MM.1S (cell line): ENCODE measurements around the gene HOXB2.

Experiments
- DNase-seq: peaks from one replicate; pipeline ENCODE4 v3.0.0-alpha.2; 2015
- H2AFZ ChIP-seq: fragments of 300-600 bp; sonication (generic); 2 replicates; pipeline ENCODE4 v1.6.0; 2016; ENCODE audit warnings: antibody characterized with exemption, low read length
- H3F3A ChIP-seq: fragments of 300-600 bp; sonication (generic); 2 replicates; pipeline ENCODE4 v1.6.1; 2016; ENCODE audit warnings: mild to moderate bottlenecking, antibody characterized with exemption, low read length, moderate library complexity, mixed read lengths; ENCODE audit not compliant: insufficient read depth
- H3K27ac ChIP-seq: fragments of 300-600 bp; sonication (generic); 2 replicates; pipeline ENCODE4 v1.5.1; 2016; ENCODE audit warnings: mild to moderate bottlenecking, low read length
- H3K27me3 ChIP-seq: fragments of 300-600 bp; sonication (generic); replicated peaks from 2 replicates; pipeline ENCODE4 v1.6.0; 2016; ENCODE audit warnings: low read length; ENCODE audit not compliant: insufficient read depth
- H3K36me3 ChIP-seq: fragments of 300-600 bp; sonication (generic); replicated peaks from 2 replicates; pipeline ENCODE4 v1.6.1; 2016; ENCODE audit warnings: mild to moderate bottlenecking, low read length, mixed read lengths; ENCODE audit not compliant: insufficient read depth
- H3K4me1 ChIP-seq: fragments of 300-600 bp; sonication (generic); 2 replicates; pipeline ENCODE4 v1.6.1; 2016; ENCODE audit warnings: low read length, mixed read lengths
- H3K4me2 ChIP-seq: fragments of 300-600 bp; sonication (generic); 2 replicates; pipeline ENCODE4 v1.6.0; 2016; ENCODE audit warnings: low read depth, low read length
- H3K4me3 ChIP-seq: fragments of 300-600 bp; sonication (generic); 2 replicates; pipeline ENCODE4 v1.5.1; 2016; ENCODE audit warnings: low read length, mixed read lengths
- H3K79me2 ChIP-seq: fragments of 300-600 bp; sonication (generic); 2 replicates; pipeline ENCODE4 v1.6.1; 2016; ENCODE audit warnings: mixed run types, low read length, mixed read lengths
- H3K9ac ChIP-seq: fragments of 300-600 bp; sonication (generic); 2 replicates; pipeline ENCODE4 v1.6.1; 2016; ENCODE audit warnings: low read length, mixed read lengths
- H3K9me2 ChIP-seq: fragments of 300-600 bp; sonication (generic); replicated peaks from 2 replicates; pipeline ENCODE4 v1.6.1; 2016; ENCODE audit warnings: mild to moderate bottlenecking, low read length, mixed read lengths; ENCODE audit not compliant: insufficient read depth
- H3K9me3 ChIP-seq: fragments of 300-600 bp; sonication (generic); replicated peaks from 2 replicates; pipeline ENCODE4 v1.6.1; 2016; ENCODE audit warnings: mild to moderate bottlenecking, low read length, mixed read lengths; ENCODE audit not compliant: insufficient read depth
- H4K20me1 ChIP-seq: fragments of 300-600 bp; sonication (generic); 2 replicates; pipeline ENCODE4 v1.6.1; 2016; ENCODE audit warnings: mild to moderate bottlenecking, low read length, moderate library complexity, mixed read lengths; ENCODE audit not compliant: insufficient read depth
- CTCF ChIP-seq: fragments of 300-600 bp; sonication (generic); IDR thresholded peaks from 2 replicates; pipeline ENCODE4 v1.5.1; 2016; ENCODE audit warnings: antibody characterized with exemption, low read length, mixed read lengths
- EZH2 ChIP-seq: fragments of 300-600 bp; sonication (generic); optimal IDR thresholded peaks from 2 replicates; pipeline ENCODE3; 2017; ENCODE audit warnings: low read depth, mild to moderate bottlenecking, antibody characterized with exemption, low read length, mixed read lengths
- EZH2phosphoT487 ChIP-seq: fragments of 300-600 bp; sonication (generic); IDR thresholded peaks from 2 replicates; pipeline ENCODE4 v1.6.1; 2018; ENCODE audit warnings: antibody characterized with exemption, low read length

Gene HOXB2

GRCh38 chr17:48564188-48565021 lies 19.5 kb upstream of the HOXB2 start:
- Histone ChIP-seq H4K20me1 (no peaks in the 10 kb centered on the region), H3K27ac (no peak overlapping the region), H3K79me2 (0 out of 2 replicates have a peak, but pooled peaks cover 3% of the 10 kb centered on the region), H3K27me3 (no peaks in the 10 kb centered on the region), H3K9ac (no peak overlapping the region), H3K9me2 (no peaks in the 10 kb centered on the region), H3K4me1 (no peaks in the 10 kb centered on the region), H3K36me3 (no peaks in the 10 kb centered on the region), H3K4me2 (no peak overlapping the region), H3F3A (no peaks in the 10 kb centered on the region), H3K4me3 (no peak overlapping the region), H2AFZ (no peak overlapping the region), H3K9me3 (no peaks in the 10 kb centered on the region)
- no peak for DNase-seq
- TF ChIP-seq EZH2phosphoT487 (no peak), EZH2 (no peak), CTCF (no peak)

GRCh38 chr17:48563867-48564187 lies 18.9 kb upstream of the HOXB2 start:
- Histone ChIP-seq H3F3A (no peaks in the 10 kb centered on the region), H4K20me1 (no peaks in the 10 kb centered on the region), H3K27me3 (no peaks in the 10 kb centered on the region), H3K79me2 (0 out of 2 replicates have a peak, but pooled peaks cover 3% of the 10 kb centered on the region), H3K4me1 (no peaks in the 10 kb centered on the region), H3K9ac (no peak overlapping the region), H3K4me2 (no peak overlapping the region), H3K36me3 (no peaks in the 10 kb centered on the region), H2AFZ (no peak overlapping the region), H3K9me2 (no peaks in the 10 kb centered on the region), H3K4me3 (no peak overlapping the region), H3K27ac (no peak overlapping the region), H3K9me3 (no peaks in the 10 kb centered on the region)
- no peak for DNase-seq
- TF ChIP-seq EZH2 (no peak), CTCF (no peak), EZH2phosphoT487 (no peak)

GRCh38 chr17:48563385-48563838 lies 18.5 kb upstream of the HOXB2 start:
- H3K79me2 ChIP-seq = 0 out of 2 replicates have a peak, but pooled peaks cover under 1% of the 10 kb centered on the region
- H3K9me3 ChIP-seq = no peaks in the 10 kb centered on the region
- no peak overlapping the region for H3K27ac ChIP-seq
- H3K9ac ChIP-seq = no peak overlapping the region
- H4K20me1 ChIP-seq = no peaks in the 10 kb centered on the region
- H3K4me2 ChIP-seq = no peak overlapping the region
- H3K27me3 ChIP-seq = no peaks in the 10 kb centered on the region
- DNase-seq = no peak
- no peaks in the 10 kb centered on the region for H3K4me1 ChIP-seq
- H2AFZ ChIP-seq = no peak overlapping the region
- no peaks in the 10 kb centered on the region for H3F3A ChIP-seq
- no peaks in the 10 kb centered on the region for H3K9me2 ChIP-seq
- TF ChIP-seq EZH2phosphoT487 = no peak
- no peak for TF ChIP-seq CTCF
- TF ChIP-seq EZH2 = no peak
- no peak overlapping the region for H3K4me3 ChIP-seq
- H3K36me3 ChIP-seq = no peaks in the 10 kb centered on the region
